GM21515 (cell line): ENCODE measurements around the gene NDRG3.
A peak's percentile ranks its signal among the peaks of the same experiment; 100 is the strongest.

ENCODE experiments used
- ATAC-seq: cut with Tn5 transposase; IDR thresholded peaks from one replicate; pipeline ENCODE4 v1.9.1; 2021; ENCODE audit not compliant: unreplicated experiment

NDRG3 gene

DNA sequence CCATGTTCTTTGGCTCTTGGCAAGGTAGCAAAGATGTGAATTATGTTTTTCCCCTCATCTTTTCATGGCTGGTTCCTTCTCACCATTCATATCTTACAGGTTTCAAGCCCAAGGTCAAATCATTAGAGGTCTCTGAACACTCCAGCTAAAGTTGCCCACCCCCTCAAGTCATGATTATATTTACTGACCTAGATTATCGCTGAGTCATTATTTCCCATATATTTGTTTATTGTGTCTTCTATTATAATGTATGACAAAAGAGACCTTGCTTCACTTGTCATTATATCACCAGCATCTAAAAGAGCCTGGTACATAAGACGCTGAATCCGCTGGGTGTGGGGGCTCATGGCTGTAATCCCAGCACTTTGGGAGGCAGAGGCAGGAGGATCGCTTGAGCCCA is 15.2 kb upstream of the NDRG3 start:
- no peak for ATAC-seq

DNA sequence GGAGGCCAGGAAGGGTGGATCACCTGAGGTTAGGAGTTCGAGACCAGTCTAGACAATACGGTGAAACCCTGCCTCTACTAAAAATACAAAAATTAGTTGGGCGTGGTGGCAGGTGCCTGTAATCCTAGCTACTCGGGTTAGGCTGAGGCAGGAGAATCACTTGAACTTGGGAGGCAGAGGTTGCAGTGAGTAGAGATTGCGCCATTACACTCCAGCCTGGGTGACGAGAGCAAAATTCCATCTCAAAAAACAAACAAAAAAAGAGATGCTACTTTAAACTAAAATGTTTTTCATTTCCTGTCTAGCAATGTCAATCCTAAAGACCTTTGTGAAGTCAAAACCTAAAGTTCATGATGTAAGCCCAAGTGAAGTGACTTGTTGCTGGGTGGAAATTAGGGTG is 14.8 kb upstream of the NDRG3 start:
- ATAC-seq, result no peak

GRCh38 chr20:36758276-36758675 is 12.4 kb upstream of the NDRG3 start:
- no peak for ATAC-seq

DNA sequence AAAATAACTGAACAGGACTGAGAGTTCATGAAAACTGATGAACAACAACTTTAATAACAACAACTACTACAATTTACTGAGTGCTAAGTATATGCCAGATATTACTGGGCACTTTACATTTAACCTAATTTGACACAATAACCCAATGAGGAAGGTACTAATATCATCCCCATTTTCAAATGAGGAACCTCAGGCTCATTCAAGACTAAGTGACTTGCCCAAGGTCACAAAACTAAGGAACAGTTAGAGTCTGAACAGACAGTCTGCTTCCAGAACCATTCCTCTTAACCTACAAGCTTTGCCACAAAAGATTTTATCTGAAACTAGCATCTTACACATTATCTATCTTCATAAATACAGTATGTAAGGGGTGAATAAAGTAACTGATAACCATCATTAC is 10.6 kb upstream of the NDRG3 start:
- ATAC-seq, result no peak

- ATAC-seq, result no peak
These were observed 8.8 kb upstream of the NDRG3 start for GRCh38 chr20:36754656-36755222.

DNA sequence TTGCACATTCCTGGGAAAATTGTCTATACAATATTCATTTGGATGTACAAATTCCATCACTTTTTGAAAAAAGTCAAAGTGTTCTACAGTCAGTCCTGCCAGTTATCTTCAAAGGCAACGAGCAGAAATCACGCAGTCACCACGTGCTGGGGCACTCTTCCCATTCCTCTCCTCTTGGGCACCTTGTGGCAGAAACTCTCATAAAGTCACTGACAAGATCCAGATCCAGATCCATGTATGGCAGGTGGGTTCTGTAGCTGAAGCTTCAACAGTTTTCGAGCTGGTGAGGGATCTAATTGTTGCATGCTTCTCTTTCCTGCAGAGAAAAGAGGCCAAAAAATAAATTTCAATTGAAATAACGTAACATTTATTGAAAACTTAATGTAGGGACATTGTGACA is 6.7 kb upstream of the NDRG3 start:
- no peak for ATAC-seq

DNA sequence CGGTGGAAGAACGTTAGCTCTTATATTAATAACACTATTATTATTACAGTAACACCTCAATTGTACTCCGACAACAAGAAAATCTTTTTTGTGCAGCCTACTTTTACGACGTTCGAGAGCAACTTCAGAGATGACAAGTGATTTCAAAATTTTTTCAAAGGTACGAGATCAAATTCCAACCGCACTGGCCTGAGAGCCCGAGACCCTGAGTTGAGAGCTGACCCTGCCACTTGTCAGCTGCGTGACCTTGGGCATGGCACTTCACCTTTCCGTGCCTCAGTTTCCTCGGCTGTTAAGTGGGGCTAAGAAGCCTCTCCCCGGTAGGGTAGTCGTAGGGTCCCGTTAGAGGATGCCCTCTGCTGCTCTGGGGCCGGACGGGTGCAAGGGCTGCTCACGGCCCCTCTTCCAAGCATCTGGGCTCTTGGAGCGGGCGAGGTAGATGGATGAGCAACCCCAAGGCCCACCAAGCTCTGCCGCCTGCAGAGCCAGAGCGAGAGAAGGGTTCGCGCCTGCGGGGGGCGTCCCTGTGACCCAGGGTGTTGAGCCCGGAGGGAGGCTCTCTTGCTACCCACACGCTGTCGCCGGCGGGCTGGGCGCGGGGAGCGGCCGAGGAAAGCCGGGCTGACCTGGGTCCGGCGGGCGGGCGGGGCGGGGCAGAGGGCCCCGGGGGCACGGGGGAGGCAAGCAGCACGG is 510 bp downstream of the NDRG3 start:
- ATAC-seq, result peak; percentile 35

DNA sequence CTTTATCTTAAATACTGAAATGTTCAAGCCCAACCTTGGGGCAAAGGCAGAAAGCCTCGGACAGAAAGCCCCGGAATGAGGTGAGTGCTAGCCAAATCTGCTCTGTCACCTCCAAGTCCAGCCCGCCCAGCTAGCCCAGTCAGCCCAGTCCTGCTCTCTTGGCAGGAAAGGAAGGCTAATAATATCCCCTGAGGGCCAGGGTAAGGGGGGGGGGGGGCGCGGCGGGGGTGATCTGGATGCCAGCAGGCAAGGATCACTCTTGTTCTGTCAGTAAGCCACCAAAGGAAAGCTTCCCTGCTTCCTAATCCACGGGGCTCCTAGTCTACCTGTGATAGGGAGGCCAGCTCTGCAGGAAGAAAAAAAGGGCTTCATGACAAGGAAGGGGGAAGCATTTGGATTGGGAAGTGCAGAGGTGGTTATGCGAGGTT is 1.1 kb downstream of the NDRG3 start:
- no peak for ATAC-seq

GRCh38 chr20:36744243-36744642 is 1.6 kb downstream of the NDRG3 start:
- ATAC-seq, result no peak

GRCh38 chr20:36742558-36742957 is 3.3 kb downstream of the NDRG3 start:
- no peak for ATAC-seq

- ATAC-seq, result no peak
These were observed 4.8 kb downstream of the NDRG3 start for GRCh38 chr20:36741072-36741471.

- no peak for ATAC-seq
These were observed 8.7 kb downstream of the NDRG3 start for GRCh38 chr20:36737183-36737499.

DNA sequence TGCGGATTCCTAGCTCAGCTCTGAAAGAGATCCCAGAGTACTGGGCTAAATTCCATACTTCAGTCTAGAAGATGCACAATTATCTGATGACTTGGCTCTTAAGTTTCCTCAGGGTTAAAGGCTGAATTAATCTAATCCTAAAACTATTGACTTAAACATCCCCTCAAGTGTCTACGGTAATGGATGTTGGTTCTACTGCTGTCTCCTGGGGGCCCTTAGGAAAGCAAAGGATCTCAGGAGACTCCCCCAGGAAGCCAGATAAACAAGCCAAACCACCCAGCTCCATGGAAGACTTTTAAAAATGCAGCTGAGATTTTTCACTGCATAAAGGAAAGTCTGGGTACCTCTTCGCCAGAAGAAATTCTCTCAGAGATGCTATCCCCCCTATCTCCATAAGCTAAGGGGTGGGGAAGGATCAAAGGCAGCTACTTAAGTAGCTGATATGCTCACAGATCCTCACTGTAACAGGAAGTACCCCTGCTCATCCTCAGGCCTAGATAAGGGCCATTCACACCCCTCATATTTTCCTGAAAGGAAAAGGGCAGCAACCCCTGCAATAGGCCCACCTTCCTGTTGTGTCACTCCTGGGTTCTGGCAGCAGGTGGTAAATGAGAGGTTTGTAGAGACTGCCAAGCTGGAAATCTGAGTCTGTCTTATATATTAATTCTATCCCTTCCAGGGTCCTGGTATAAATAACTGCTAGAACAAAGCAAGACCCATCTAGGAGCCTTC is 9.3 kb downstream of the NDRG3 start:
- no peak for ATAC-seq

- no peak for ATAC-seq
These were observed 13.4 kb downstream of the NDRG3 start for GRCh38 chr20:36732456-36732855.

DNA sequence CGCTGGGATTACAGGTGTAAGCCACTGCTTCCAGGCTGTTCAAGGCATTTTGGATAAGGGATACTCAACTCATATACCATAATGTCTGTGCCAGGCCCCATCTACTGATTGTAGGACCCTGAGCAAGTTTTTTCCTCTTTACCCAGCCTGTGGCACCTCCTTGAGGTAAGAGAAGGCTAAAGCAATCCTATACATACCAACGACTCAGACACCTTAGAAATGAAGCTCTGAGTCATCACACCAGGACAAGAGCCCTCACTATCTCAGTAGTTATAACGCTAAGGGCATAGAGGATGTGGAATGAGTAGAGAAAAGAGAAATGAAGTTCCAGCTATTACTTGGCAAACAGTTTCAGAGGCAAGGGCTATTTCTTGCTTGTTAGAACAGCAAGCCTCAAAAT is 16.9 kb downstream of the NDRG3 start:
- ATAC-seq, result no peak

- ATAC-seq, result no peak
These were observed 19.7 kb downstream of the NDRG3 start for GRCh38 chr20:36726168-36726567.

- ATAC-seq, result no peak
These were observed 25.4 kb downstream of the NDRG3 start for GRCh38 chr20:36720510-36720909.

- ATAC-seq, result no peak
These were observed 28.2 kb downstream of the NDRG3 start for GRCh38 chr20:36717657-36718056.

GRCh38 chr20:36717021-36717420 is 28.9 kb downstream of the NDRG3 start:
- ATAC-seq, result no peak

DNA sequence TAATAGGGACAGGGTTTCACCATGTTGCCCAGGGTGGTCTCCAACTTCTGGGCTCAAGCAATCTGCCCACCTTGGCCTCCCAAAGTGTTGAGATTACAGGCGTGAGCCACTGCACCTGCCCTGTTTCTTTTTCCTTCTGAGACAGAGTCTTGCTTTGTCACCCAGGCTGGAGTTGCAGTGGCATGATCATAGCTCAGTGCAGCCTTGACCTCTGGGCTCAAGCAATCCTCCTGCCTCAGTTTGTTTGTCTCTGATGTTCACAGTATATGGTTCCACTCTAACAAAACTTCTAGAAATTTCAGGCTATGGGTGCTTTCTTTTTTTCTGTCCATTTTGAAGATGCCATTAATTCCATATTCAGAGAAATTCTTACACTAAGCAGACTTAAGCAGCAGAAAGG is 33.1 kb downstream of the NDRG3 start:
- no peak for ATAC-seq

DNA sequence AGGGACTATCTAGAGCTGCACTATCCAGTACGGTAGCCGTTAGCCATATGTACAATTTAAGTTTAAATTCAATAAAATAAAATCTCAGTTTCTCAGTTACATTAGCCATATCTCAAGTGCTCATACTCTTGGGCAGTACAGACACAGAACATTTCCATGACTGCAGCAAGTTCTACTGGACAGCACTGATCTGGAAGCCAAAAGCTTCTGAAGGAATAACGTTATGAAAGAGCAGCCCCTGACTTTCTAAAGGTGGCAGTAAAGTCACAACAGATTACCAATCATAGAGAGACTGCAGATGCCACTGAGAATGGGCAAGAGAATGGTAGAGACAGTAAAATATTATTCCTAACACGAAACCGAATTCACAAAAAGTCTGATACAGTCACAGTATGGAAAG is 36.8 kb downstream of the NDRG3 start:
- no peak for ATAC-seq

GRCh38 chr20:36703530-36703929 is 42.4 kb downstream of the NDRG3 start:
- ATAC-seq, result no peak

DNA sequence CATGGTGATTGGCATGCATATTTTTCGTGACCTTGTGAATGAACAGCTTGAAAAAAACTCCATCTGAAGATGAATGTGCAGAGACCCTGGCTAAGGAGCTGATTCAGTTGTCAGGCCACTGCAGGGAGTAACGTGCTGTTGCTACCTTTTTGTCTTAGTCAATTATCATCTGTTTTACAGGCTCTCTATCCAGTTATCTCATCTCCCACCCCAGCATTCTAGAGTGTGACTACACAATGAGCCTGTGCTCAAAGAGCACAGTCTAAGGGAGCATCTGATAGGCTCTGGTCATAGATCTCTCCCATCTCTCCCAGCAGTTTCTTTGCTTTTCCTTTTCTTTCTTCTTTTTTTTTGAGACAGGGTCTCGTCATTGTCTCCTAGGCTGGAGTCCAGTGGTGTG is 45.5 kb downstream of the NDRG3 start:
- ATAC-seq, result no peak
